ENCODE measurements around the gene FAM174C. TPM values are rescaled to one million over a fixed set of nuclear protein-coding genes. Genes with fewer than 3 reads are reported as not detected.
A peak's percentile ranks its signal among the peaks of the same experiment; 100 is the strongest.

Gene FAM174C
- total RNA-seq, 1 experiment from 2014 or later, result 77.1 TPM

DNA sequence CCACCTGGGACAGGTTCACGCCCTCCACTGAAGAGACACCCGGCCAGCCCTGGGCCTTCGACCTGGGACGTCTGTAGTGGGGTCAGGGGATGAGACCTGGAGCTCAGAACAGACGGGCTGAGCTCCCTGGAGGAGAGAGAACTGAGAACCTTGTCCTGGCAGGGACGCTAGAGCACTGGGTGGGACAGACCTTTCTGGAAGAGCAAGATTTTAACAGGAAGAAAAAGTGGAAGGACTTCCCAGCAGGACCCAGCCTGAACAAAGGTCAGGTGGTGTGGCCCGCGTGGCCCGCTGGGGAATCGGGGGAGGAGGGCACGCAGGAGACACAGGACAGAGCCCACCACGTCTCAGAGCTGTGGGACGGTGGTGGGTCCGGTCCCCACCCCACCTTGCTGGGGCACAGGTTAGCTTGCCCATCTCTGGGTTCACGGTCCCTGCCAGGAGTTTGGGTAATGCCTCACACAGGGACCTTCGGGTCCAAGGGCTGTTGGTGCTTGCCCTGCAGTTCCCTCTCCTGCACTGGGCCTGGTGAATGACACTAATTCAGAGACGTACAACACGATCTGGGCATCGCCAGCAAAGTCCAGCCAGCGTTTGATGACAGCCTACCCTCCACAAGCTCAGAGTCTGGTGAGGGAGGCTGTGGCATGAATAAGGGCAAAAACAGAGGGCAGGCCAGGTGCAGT, 9.1 kb downstream of the FAM174C start (continued):
- TF ChIP-seq ZNF274 (IDR thresholded peaks at IDR 0.05; ENCODE audit: low read depth, low read length), result no peak
- TF ChIP-seq, protein P1, sequence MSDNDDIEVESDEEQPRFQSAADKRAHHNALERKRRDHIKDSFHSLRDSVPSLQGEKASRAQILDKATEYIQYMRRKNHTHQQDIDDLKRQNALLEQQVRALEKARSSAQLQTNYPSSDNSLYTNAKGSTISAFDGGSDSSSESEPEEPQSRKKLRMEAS (IDR thresholded peaks at IDR 0.05), result no peak
- TF ChIP-seq RAD21 (IDR thresholded peaks at IDR 0.05; ENCODE audit: low read depth), result no peak
- TF ChIP-seq ZFX (IDR thresholded peaks at IDR 0.05), result no peak
- TF ChIP-seq, protein P2, sequence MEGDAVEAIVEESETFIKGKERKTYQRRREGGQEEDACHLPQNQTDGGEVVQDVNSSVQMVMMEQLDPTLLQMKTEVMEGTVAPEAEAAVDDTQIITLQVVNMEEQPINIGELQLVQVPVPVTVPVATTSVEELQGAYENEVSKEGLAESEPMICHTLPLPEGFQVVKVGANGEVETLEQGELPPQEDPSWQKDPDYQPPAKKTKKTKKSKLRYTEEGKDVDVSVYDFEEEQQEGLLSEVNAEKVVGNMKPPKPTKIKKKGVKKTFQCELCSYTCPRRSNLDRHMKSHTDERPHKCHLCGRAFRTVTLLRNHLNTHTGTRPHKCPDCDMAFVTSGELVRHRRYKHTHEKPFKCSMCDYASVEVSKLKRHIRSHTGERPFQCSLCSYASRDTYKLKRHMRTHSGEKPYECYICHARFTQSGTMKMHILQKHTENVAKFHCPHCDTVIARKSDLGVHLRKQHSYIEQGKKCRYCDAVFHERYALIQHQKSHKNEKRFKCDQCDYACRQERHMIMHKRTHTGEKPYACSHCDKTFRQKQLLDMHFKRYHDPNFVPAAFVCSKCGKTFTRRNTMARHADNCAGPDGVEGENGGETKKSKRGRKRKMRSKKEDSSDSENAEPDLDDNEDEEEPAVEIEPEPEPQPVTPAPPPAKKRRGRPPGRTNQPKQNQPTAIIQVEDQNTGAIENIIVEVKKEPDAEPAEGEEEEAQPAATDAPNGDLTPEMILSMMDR (IDR thresholded peaks at IDR 0.05 in 2 of 3, conservative IDR thresholded peaks at IDR 0.05 in 1 of 3; ENCODE audit: borderline replicate concordance in 1 of 3, insufficient read depth in 1 of 3, low read depth in 2 of 3, low read length in 2 of 3), result no peak
- TF ChIP-seq POLR2A (IDR thresholded peaks at IDR 0.05; ENCODE audit: borderline replicate concordance, extremely low read depth, insufficient read depth, insufficient read length), result no peak
- TF ChIP-seq, protein P3, sequence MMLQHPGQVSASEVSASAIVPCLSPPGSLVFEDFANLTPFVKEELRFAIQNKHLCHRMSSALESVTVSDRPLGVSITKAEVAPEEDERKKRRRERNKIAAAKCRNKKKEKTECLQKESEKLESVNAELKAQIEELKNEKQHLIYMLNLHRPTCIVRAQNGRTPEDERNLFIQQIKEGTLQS (IDR thresholded peaks at IDR 0.05), result no peak

DNA sequence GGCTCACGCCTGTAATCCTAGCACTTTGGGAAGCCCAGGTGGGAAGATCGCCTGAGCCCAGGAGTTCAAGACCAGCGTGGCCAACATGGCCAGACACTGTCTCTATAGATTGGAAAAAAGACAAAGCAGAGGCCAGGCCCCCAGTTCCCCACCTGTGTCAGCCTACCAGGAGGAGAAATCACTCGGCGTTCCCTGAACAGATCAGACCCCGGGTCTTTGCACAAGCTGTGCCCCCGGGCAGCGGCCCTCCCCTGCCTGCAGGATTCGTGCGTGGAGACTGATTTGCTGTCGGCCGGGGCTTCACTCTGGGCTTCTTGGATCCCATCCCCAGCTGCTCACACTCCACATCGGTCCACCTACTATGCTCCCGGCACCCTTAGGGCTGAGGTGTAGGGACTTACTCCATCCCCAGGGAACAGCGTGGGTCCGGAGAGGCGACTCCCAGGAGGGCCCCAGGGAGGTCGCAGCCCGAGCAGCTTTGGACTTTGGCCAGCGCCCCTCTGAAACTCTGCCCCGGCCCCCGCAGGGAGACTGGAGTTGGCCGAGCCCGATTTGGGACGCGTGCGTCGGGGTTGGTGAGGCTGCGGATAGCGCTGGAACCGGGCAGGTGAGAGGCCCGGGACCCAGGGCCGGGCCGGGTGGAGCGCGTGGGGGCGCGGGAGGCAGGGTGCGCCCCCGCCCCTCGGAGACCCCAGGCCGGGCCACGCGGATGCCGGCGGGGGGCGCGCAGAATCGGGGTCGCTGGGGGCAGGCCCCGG, 9.8 kb downstream of the FAM174C start:
- Histone ChIP-seq H3K36me3 (ENCODE audit: control insufficient read depth in 1 of 2, insufficient read depth in 2 of 2, low read length in 2 of 2) (no peaks in the 10 kb centered on the region), H3K27me3 (ENCODE audit: insufficient read depth, low read length) (no peaks in the 10 kb centered on the region), H3K4me1 (ENCODE audit: control insufficient read depth in 1 of 2, insufficient read depth in 2 of 2, low read length in 2 of 2) (peaks cover 5 to 17% of the 10 kb centered on the region in 2 experiments; a peak in 2 of 4 replicates), H4K20me1 (ENCODE audit: insufficient read depth) (no peaks in the 10 kb centered on the region), H3K4me2 (ENCODE audit: low read length) (no peak overlapping the region), H2AFZ (ENCODE audit: low read depth, low read length, poor library complexity, severe bottlenecking) (no peak overlapping the region), H3K9me2 (ENCODE audit: insufficient read depth) (no peaks in the 10 kb centered on the region), H3K9ac (ENCODE audit: low read length) (no peak overlapping the region), H3K27ac (ENCODE audit: low read depth, low read length) (no peak overlapping the region), H3K9me3 (ENCODE audit: control insufficient read depth in 1 of 2, insufficient read depth in 1 of 2, low read depth in 1 of 2, low read length in 2 of 2) (no peaks in the 10 kb centered on the region), H3K79me2 (ENCODE audit: insufficient read depth, low read length) (no peaks in the 10 kb centered on the region), H3K4me3 (replicated peaks in 1 of 2; ENCODE audit: low read depth in 1 of 2, low read length in 2 of 2) (no peak overlapping the region)
- BruUV-seq (replicated peaks), result no TSS peak
- POLR2A ChIA-PET, result interaction anchor here (1.5 kb wide), 1 partner anchor 16 kb away, joined by 7 read pairs; the partner anchor contains the start of gene CIRBP
- no peak for DNase-seq (ENCODE audit: low read depth, low spot score)
- CTCF ChIA-PET, result no interaction called here
- intact Hi-C loops (cut with micrococcal nuclease), result no loop called here
- ATAC-seq, result peak; percentile 23
- RAD21 ChIA-PET (ENCODE audit: low non-redundant PET in 1 of 2, low total read pairs in 2 of 2, uncharacterized antibody in 2 of 2, unreplicated experiment in 2 of 2), result no interaction called here
- TF ChIP-seq YY1 (IDR thresholded peaks at IDR 0.05; ENCODE audit: extremely low read depth, insufficient replicate concordance, low read depth, low read length), result no peak
- TF ChIP-seq, protein P2 (IDR thresholded peaks at IDR 0.05 in 2 of 3, conservative IDR thresholded peaks at IDR 0.05 in 1 of 3; ENCODE audit: borderline replicate concordance in 1 of 3, insufficient read depth in 1 of 3, low read depth in 2 of 3, low read length in 2 of 3), result no peak
- TF ChIP-seq SP1 (IDR thresholded peaks at IDR 0.05; ENCODE audit: low read depth), result no peak
- TF ChIP-seq, protein P1 (IDR thresholded peaks at IDR 0.05), result no peak
- no peak for TF ChIP-seq EZH2phosphoT487 (IDR thresholded peaks at IDR 0.05; ENCODE audit: borderline replicate concordance)
- TF ChIP-seq, protein P4, sequence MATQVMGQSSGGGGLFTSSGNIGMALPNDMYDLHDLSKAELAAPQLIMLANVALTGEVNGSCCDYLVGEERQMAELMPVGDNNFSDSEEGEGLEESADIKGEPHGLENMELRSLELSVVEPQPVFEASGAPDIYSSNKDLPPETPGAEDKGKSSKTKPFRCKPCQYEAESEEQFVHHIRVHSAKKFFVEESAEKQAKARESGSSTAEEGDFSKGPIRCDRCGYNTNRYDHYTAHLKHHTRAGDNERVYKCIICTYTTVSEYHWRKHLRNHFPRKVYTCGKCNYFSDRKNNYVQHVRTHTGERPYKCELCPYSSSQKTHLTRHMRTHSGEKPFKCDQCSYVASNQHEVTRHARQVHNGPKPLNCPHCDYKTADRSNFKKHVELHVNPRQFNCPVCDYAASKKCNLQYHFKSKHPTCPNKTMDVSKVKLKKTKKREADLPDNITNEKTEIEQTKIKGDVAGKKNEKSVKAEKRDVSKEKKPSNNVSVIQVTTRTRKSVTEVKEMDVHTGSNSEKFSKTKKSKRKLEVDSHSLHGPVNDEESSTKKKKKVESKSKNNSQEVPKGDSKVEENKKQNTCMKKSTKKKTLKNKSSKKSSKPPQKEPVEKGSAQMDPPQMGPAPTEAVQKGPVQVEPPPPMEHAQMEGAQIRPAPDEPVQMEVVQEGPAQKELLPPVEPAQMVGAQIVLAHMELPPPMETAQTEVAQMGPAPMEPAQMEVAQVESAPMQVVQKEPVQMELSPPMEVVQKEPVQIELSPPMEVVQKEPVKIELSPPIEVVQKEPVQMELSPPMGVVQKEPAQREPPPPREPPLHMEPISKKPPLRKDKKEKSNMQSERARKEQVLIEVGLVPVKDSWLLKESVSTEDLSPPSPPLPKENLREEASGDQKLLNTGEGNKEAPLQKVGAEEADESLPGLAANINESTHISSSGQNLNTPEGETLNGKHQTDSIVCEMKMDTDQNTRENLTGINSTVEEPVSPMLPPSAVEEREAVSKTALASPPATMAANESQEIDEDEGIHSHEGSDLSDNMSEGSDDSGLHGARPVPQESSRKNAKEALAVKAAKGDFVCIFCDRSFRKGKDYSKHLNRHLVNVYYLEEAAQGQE (IDR thresholded peaks at IDR 0.05; ENCODE audit: low read depth), result no peak
